HG03025 (cell line): ENCODE data around the gene KCNQ1.

Experiments
- ATAC-seq: cut with Tn5 transposase; IDR thresholded peaks from one replicate; pipeline ENCODE4 v1.9.1; 2021; ENCODE audit warnings: mild to moderate bottlenecking, moderate library complexity; ENCODE audit not compliant: unreplicated experiment, low FRiP score

Gene KCNQ1

DNA sequence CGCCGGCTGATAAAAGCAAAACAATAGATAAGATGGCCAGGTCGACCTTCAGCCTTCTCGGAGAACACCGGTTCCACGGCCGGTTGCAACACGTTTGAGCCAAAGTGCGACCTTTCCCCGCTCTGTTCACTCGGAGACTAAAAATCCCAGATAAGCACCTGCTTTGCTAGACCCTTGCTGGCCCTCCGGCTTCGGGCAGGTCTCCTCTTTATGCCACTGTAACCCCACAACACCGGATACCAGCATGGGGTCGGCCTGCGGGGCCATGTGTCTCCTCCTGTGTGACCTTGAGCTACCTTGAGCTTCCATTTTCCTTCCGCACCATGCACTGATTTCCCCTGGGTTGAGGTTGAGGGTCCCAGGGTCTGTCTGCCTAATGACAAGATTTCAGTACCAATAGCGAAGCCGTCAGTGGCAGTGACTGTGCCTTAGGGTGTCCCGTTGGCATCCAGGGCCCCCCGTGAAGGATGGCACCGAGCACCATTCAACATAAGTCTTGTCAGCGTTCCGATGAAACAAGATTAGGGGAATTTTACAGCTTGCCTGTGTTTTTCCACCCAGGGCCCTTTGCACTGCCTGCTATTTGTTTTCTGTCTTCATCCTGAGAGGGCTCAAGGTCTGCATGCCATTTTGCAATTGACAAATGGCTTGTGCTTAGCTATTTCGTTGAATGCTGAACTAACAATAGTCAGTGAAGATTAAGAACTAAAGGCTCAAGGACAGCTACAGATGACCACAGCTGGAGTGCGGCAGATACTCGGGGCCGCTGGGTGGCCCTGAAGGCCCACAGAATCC lies 118.6 kb downstream of the KCNQ1 start:
- no peak for ATAC-seq

DNA sequence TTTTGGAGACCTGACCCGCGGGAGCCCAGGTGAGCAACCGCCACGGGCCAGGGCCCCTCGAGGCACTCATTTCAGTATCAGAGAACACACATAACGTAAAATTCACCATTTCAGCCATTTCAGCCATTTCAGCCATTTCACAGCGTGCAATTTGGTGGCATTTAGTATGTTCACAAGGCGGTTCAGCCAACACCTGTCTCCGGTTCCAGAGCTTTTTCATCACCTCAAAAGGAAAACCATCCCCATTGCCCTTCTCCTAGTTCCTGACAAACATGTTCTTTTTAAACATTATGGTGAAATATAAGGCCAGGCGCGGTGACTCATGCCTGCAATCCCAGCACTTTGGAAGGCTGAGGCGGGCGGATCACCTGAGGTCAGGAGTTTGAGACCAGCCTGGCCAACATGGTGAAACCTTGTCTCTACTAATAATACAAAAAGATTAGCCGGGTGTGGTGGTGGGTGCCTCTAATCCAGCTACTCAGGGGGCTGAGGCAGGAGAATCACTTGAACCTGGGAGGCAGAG lies 119.3 kb downstream of the KCNQ1 start:
- ATAC-seq, result no peak

DNA sequence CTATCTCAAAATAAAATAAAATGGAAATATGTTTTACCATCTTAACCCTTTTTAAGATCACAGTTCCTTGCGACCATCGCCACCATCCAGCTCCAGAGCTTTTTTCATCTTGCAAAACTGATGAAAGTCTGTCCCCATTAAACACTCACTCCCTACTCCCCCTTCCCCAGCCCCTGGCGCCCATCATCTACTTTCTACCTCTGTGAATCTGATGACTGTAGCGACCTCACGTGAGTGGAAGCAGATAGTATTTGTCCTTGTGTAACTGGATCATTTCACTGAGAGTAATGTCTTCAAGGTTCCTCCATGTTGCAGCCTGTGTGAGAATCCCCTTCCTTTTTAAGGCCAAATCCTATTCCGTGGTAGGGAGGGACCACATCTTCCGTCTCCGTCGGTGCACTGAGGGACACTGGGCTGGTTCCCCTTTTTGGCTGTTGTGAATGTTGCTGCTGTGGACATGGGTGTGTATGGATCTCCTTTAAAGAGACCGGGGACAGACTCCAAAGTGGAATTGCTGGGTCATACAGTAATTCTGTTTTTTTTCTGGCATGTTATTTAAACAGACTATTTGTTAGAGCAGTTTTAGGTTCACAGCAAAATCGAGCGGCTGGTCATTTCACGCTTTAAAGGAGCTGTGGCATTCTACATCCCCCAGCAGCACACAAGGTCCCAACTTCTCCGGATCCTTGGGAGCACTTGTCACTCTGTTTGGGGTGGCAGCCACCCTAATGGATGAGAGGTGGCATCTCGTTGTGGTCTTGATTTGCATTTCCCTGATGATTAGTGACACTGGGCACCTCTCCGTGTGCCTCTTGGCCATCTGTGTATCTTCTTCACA lies 120.0 kb downstream of the KCNQ1 start:
- no peak for ATAC-seq

DNA sequence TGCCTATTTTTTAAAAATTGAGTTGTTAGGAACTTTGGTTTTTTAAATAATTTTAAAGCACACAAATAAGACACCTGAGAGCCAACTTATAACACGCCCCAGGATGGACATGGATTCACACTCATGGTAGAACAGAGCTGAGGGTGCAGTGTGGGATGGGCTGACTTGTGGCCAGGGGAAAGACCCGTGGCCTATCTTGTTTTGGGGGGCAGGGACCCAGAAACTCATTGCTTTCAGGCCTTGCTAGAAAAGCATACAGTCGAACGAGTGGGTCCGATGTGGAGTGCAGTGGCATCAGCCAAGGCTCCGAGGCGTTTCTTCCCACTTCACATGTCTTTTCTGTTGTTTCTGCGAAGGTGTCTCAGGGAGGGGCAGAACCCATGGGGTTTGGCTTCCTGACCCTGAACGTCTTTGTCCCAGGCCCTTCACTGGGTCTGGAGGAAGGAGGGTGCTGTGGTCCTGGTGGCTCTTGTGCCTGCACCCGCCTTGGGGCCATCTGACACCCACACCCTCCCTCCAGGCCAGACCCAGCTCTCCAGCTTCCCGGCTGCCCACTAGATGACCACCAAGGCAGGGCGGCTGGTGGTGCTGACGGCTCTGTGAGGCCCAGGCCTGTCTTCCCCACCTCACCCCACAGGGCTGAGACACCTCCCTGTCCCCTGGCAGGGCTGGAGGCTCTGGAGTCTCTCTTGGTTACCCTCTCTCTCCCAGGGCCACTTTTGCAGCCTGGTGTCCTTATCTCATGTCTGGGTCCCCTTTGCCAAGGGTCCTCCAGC lies 120.8 kb downstream of the KCNQ1 start:
- ATAC-seq, result no peak

DNA sequence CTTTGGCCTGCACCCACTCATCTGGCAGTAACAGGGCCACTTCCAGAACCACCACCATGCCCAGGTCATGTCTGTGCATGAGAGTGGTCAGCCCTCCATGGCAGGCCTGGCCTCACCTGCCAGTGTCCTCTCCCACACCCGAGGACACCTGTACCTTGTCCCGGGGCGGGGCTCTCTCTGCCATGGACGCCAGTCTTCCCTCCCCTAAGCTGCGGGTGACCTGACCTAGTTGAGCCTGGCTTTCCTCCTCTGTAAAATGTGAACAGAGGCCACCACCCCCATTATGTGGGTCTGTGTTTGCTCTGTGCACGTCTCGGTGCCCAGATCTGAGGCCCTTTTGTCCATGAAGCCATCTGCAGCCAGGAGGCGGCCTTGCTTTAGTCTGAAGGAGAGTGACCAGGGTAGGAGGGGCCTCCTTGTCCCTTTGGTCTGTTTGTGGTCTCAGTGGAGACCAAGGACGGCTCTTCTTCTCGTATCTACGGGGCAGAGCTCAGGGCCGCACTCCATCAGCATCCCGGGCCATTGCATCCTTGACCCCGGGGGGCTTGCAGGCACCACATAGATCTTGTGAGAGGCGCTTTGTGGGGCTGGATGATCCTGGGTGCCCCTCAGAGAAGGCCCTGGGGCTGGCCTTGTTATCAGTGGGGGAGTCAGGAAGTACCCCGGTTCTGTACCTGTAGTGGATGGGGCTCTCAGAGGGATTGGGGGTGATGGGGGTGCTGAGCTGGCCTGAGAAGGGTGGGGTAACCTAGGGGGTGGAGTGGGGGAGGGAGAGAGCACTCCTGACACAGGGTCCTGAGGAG lies 121.6 kb downstream of the KCNQ1 start:
- no peak for ATAC-seq

DNA sequence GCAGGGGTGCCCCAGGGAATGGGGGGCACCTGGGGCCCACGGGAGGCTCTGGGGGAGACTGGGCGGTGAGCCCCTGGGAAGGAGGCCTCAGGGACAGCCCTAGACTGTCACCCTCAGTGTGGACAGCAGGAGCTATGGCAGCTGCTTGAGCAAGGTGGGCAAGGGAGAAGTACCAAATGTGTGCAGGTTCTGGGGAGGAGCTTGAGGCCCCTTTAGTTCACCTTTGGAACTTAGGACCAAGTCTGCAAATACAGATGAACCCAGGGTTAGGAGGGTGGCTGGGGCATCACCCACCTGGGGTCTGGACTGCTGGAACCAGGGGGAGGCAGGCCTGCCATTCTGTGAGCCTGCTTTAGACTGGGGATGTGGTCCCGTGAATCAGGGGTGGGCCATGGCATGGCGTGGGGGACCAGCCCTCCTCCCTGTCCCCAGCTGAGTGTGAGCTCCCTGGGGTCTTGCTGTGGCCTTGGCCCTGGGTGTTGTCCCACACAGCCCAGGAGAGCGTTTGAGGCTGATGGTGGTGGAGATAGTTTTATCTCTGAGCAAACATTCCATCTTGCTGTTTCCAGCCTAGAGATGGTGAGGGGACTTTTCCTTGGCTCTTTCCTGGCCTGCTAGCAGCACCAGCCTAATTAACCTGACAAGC lies 122.3 kb downstream of the KCNQ1 start:
- ATAC-seq, result no peak

DNA sequence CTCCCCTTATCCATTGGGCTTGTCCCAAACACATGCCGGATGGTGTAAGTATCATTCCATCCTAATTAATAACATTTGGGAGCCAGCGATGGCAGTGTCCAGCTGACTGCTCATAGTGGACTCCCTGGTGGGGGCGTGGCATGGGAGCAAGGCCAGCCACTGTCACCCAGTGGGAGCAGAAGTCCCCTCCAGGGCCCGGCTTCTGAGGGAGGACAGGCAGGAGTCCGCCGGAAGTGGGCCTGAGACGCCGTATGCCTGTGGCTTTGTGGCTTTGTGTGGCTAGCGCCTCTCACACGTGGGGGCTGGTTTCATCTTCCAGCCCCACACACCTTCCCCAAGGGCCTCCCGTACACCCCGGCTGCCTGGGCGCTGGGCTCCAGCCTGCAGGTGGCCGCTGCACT lies 124.5 kb downstream of the KCNQ1 start:
- ATAC-seq, result no peak

DNA sequence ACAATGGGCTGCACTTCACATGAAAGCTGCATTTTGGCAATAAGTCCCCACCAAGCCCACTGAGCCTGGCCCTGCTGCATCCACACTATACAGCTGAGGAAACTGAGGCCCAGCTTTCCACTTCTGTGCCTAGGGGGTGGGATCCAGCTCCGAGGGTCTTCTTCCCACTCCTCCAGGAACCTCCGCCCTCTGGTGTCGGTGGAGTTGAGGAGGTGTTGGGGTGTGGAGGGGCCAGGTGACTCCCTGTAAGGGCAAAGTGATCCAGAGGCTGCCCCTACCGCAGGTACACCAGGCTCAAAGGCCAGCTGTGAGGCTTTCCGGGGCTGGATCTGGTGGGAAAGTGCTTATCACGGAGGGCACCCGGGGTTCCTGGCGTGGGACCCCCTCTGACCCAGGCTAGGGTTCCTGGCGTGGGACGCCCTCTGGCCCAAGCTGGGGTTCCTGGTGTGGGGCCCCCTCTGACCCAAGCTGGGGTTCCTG lies 125.0 kb downstream of the KCNQ1 start:
- ATAC-seq, result no peak

DNA sequence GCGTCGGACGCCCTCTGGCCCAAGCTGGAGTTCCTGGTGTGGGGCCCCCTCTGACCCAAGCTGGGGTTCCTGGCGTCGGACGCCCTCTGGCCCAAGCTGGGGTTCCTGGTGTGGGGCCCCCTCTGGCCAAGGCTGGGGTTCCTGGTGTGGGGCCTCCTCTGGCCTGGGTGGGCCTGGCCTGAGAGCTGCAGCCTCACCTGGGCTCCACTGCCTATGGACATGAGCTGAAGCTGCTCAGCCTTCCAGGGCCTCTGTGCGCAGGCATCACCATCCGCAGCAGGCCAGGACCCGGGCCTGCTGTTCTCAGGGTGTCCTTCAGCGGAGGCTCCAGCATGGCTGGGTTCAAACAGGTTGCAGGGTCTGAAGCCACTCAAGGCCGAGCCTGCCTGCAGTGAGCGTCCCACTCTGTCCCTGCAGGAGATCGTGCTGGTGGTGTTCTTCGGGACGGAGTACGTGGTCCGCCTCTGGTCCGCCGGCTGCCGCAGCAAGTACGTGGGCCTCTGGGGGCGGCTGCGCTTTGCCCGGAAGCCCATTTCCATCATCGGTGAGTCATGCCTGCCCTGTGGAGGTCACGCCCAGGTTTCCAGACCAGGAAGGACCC lies 125.5 kb downstream of the KCNQ1 start:
- no peak for ATAC-seq

DNA sequence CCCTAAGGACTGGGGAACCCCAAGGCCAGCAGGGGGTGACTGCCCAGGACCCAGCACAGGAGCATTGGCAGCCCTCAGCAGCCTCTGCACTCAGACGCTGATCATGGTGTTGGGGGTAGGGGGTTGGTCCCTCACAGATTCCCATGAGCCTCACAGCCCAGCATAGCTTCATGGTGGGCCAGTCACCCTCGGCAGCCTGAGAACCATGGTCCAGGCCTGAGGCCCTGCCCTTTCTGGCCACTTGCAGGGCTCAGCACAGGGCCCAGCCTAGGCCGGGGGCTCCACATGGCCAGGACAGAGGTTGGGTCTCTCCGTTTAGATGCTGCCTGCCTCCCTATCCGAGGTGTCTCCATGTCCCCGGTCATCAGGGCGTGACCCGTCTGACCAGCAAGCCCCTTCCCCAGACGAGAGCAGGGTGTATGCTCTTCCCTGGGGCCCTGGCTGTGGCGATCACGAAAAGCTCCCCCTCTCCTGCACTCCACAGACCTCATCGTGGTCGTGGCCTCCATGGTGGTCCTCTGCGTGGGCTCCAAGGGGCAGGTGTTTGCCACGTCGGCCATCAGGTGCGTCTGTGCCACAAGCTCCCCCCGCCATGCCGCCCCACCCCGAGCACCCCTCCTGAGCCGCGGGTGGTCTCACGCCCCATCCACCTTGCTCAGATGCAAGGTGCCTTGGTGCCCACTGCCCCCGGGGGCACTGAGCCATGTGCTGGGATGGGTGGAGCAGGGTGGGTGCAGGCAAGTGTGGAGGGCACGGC lies 126.2 kb downstream of the KCNQ1 start:
- ATAC-seq, result no peak

DNA sequence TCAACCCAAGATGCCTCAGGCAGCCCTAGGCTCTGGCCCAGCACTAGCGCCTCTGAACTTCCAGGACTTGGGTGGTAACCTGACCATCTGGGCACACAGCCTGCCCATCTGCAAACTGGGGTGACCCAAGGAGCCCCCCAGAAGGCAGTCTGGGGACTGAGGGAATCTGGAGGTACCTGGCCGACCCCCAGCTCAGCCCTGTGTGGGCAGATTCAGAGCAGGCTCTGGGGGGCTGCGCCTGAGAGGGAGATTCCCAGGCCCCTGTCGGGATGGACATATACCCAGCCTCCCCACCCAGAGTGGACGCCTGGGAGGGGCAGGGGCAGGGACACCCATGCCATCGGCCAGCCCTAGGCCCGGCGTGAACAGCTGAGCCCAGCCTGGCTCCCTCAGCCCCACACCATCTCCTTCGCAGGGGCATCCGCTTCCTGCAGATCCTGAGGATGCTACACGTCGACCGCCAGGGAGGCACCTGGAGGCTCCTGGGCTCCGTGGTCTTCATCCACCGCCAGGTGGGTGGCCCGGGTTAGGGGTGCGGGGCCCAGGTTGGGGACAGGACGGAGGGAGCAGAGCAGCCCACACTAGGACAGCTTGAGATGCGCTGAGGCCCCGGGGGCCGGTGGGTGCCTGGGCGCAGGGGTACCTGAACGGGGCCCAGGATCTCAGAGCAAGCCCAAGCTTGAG lies 126.9 kb downstream of the KCNQ1 start:
- no peak for ATAC-seq

DNA sequence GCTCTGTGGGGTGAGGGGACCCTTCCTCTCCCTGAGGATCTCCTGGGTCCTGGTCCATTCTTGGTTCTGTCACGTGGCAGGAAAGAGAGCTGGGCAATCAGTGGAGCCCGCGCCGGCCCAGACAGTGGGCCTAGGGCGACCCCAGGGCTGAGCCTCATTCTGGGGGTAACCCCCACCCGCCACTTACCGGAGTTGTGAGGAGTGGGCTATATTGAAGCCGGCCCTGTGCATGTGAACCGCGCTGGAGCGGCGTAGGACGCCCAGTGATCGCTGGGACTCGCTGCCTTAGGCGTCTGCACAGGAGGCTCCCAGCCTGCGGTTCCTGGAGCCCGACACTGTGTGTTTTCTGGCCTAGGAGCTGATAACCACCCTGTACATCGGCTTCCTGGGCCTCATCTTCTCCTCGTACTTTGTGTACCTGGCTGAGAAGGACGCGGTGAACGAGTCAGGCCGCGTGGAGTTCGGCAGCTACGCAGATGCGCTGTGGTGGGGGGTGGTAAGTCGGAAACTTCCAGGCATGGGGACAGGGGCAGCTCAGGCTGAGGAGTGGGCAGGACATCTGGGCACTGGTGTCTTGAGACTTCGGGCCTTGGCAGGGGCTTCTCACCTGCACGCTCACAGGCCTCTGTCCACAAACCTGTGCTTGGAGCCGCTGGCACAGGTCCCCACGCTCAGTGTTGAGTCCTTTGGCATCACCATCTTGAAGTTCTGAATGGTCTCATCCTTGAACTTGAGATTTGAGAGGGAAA lies 127.9 kb downstream of the KCNQ1 start:
- ATAC-seq, result no peak

DNA sequence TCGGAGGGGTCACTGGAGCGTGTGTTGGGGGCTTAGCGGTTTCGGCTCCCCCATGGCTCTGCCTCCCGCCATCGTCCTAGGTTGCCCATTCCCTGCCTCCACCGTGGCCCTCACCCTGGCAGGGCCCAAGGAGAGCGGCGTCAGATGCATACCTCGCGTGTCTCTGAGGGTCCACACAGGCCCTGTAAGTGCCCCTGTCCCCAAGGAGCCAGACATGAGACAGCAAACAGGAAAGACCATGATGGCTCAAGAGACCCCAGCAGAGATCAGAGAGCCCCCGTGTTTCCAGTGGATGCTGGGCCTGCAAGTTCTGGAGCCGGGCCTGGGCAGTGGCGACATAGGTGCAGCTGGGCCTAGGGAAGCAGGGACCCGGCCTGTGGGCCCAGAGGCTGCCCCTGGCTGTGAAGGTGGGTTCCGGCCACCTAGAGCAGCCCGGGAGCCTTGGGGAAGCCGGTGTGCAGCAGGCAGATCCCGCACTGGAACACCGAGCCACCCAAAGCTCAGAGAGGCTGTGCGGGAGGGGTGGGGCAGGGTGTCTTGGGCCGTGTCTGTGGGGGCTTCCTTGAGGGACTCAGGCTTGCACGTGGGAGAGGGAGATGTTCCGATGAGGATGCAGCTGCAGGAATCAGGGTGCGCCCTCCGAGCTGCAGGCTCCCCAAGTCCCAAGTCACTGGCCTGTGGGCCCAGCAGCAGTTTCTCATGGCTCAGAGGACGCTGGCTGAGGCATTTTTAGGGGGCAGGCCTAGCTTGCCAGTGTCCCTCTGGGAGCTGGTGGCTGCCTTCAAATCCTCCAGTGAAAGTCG lies 128.6 kb downstream of the KCNQ1 start:
- ATAC-seq, result no peak

DNA sequence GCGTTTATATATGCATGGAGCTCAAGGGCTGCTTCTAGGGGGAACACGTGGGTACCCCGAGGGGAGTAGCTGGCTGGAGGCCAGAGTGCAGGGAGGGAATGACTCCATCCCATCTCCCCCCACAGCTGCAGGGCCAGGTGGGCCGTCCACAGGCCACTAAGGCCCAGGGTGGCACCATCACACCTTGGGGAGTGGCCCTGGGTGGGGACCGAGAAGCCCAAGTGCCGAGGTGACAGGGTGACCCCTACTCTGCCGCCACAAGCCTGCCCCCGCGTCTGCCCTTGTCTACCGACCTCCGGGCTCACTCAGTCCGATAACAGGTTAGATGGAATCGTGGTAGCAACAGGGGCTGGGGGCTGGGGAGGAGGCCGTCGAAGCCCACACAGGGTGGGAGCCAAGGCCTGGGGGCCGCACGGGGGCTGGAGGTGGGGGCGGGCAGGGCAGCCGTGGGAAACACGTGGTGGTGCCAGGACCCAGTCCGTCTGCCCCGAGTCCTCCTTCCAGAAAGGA lies 129.3 kb downstream of the KCNQ1 start:
- no peak for ATAC-seq

DNA sequence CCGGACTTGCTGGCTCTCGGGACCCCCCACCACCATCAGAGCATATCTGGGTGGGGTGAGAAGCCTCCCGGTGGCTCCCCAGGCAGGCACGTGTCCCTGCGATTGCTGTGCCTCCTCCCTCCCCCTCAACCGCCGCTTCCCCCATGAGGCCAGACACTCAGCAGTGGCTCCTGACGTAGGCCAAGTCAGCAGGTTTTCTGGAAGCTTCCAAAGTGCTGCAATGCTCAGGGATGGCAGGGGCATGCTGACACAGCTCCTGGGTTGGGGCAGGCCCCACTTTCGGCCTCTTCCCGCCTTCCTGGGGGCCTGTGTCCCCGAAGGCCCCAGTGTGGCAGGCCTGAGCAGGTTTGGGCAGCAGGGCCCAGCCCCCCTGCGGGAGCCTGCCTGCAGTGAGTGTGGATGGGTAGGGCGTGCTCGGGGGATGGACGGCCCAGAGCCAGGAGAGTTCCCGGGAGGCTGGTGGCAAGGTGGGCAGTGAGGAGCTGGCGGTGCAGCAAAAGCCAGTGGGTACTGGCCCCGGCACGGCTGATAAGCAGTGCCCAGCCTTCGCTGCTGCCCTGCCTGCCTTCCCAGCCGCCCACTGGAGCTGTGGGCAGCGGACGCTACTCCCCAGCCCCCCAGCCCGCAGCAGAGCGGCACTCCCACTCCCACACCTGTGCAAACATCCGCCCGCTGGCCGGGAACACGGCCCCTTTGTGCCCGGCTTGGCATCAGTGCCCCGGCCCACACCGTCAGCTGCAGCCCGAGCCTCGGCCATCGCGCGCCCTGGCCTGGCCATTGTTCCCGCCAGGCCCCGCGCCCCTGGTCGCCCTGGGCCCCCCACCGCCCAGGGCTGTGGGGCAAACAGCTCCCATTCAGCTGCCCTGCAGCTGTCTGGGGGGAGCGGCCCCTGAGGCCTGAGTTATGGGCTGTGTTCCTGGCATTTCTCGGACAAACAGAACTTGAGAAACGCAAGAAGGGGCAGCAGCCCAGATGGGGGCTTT lies 130.0 kb downstream of the KCNQ1 start:
- ATAC-seq, result no peak
